GM18502 (cell line): Measurements from ENCODE around the gene ZBTB21.

Experiments
- ATAC-seq: cut with Tn5 transposase; IDR thresholded peaks from one replicate; pipeline ENCODE4 v1.9.1; 2021; ENCODE audit warnings: mild to moderate bottlenecking; ENCODE audit not compliant: unreplicated experiment, poor library complexity

The ZBTB21 gene

GRCh38 chr21:42022091-42022430 is 11.9 kb upstream of the ZBTB21 start:
- ATAC-seq, result no peak

- no peak for ATAC-seq
Observed at GRCh38 chr21:42021371-42022090, 11.4 kb upstream of the ZBTB21 start.

GRCh38 chr21:42019706-42020105 is 9.5 kb upstream of the ZBTB21 start:
- no peak for ATAC-seq

GRCh38 chr21:42019101-42019605 is 9.0 kb upstream of the ZBTB21 start:
- no peak for ATAC-seq

- ATAC-seq, result no peak
Observed at GRCh38 chr21:42017022-42017421, 6.9 kb upstream of the ZBTB21 start.

GRCh38 chr21:42016364-42016985 is 6.3 kb upstream of the ZBTB21 start:
- no peak for ATAC-seq

- ATAC-seq, result no peak
Observed at GRCh38 chr21:42013931-42014330, 3.8 kb upstream of the ZBTB21 start.

- no peak for ATAC-seq
Observed at GRCh38 chr21:42013376-42013775, 3.2 kb upstream of the ZBTB21 start.

- no peak for ATAC-seq
Observed at GRCh38 chr21:42012763-42013329, 2.7 kb upstream of the ZBTB21 start.

GRCh38 chr21:42012344-42012743 is 2.2 kb upstream of the ZBTB21 start:
- ATAC-seq, result no peak

GRCh38 chr21:42010507-42011495 is 641 bp upstream of the ZBTB21 start:
- ATAC-seq, result peak; percentile 21

GRCh38 chr21:42009018-42009830 is 936 bp downstream of the ZBTB21 start:
- ATAC-seq, result peak; percentile 25

GRCh38 chr21:42007356-42007940 is 2.7 kb downstream of the ZBTB21 start:
- ATAC-seq, result no peak

- ATAC-seq, result no peak
Observed at GRCh38 chr21:42006765-42007164, 3.4 kb downstream of the ZBTB21 start.

- no peak for ATAC-seq
Observed at GRCh38 chr21:42004406-42005199, 5.6 kb downstream of the ZBTB21 start.

GRCh38 chr21:42003051-42003461 is 7.1 kb downstream of the ZBTB21 start:
- ATAC-seq, result no peak

GRCh38 chr21:42002421-42002958 is 7.7 kb downstream of the ZBTB21 start:
- peak; percentile 84 for ATAC-seq

GRCh38 chr21:42001781-42002180 is 8.4 kb downstream of the ZBTB21 start:
- ATAC-seq, result no peak
